AG04449 (cell line): Measurements from ENCODE around the gene HNF1A.

ENCODE experiments used
- CTCF ChIA-PET: fragments of 350-600 bp; formaldehyde crosslinking; extraction: SDS; loops from one replicate; lab custom pipeline; 2021; ENCODE audit warnings: antibody characterized with exemption; lab: Yijun Ruan, JAX
- POLR2A ChIA-PET: fragments of 400-600, 350-600 bp; formaldehyde crosslinking; extraction: SDS; loops from one replicate; lab custom pipeline; 2020; ENCODE audit warnings: antibody characterized with exemption, inconsistent platforms; lab: Yijun Ruan, JAX
- DNase-seq: peaks from one replicate; pipeline ENCODE4 v3.0.0-alpha.2; 2010; ENCODE audit warnings: low read depth, low spot score
- H3K4me3 ChIP-seq: 2 replicates; pipeline ENCODE4 v1.5.1; 2011; ENCODE audit warnings: low read depth, mild to moderate bottlenecking, control low read depth, low read length
- CTCF ChIP-seq: IDR thresholded peaks from one replicate; pipeline ENCODE4 v1.5.1; 2011; ENCODE audit warnings: mild to moderate bottlenecking, moderate library complexity, low read length, control low read depth, inconsistent platforms; ENCODE audit not compliant: insufficient read depth; ENCODE audit errors: missing control alignments

The HNF1A gene

GRCh38 chr12:120933786-120934185 lies 44.6 kb upstream of the HNF1A start:
- no peak overlapping the region for H3K4me3 ChIP-seq
- no peak for TF ChIP-seq CTCF
- CTCF ChIA-PET: interaction anchor here (0.6 kb wide), 2 partner anchors 9 to 178 kb away, joined by 3 read pairs; no protein-coding TSS in a partner anchor
- POLR2A ChIA-PET: no interaction called here
- no peak for DNase-seq

- ChIA-PET POLR2A (no interaction called here), CTCF (no interaction called here)
- no peak overlapping the region for H3K4me3 ChIP-seq
- DNase-seq: no peak
- TF ChIP-seq CTCF: no peak
These were observed 42.1 kb upstream of the HNF1A start for GRCh38 chr12:120936197-120936596.

- TF ChIP-seq CTCF: no peak
- no peak overlapping the region for H3K4me3 ChIP-seq
- no peak for DNase-seq
- POLR2A ChIA-PET: no interaction called here
- CTCF ChIA-PET: interaction anchor here (1.1 to 1.7 kb wide), 2 partner anchors 32 to 33 kb away, joined by 3 to 5 read pairs; no protein-coding TSS in a partner anchor
These were observed 39.8 kb upstream of the HNF1A start for GRCh38 chr12:120938496-120938895.

GRCh38 chr12:120939523-120939922 lies 38.8 kb upstream of the HNF1A start:
- no peak for DNase-seq
- H3K4me3 ChIP-seq: no peak overlapping the region
- POLR2A ChIA-PET: no interaction called here
- no peak for TF ChIP-seq CTCF
- CTCF ChIA-PET: interaction anchor here (0.8 to 1.1 kb wide), 4 partner anchors 16 to 293 kb away, joined by 3 to 5 read pairs (median 4); no protein-coding TSS in a partner anchor

- no peak overlapping the region for H3K4me3 ChIP-seq
- TF ChIP-seq CTCF: no peak
- no peak for DNase-seq
- POLR2A ChIA-PET: no interaction called here
- CTCF ChIA-PET: interaction anchor here (0.9 to 1.0 kb wide), 2 partner anchors 15 to 32 kb away, joined by 4 to 5 read pairs; no protein-coding TSS in a partner anchor
These were observed 38.3 kb upstream of the HNF1A start for GRCh38 chr12:120940006-120940405.

GRCh38 chr12:120940799-120941198 lies 37.5 kb upstream of the HNF1A start:
- no peak for TF ChIP-seq CTCF
- no peak overlapping the region for H3K4me3 ChIP-seq
- ChIA-PET POLR2A (no interaction called here), CTCF (no interaction called here)
- no peak for DNase-seq
